Bronchial epithelial cell (primary cell): ENCODE data around the gene SLFN5. TPM values are rescaled to one million over a fixed set of nuclear protein-coding genes. Genes with fewer than 3 reads are reported as not detected.

ENCODE experiments used
- DNase-seq: peaks from one replicate; pipeline ENCODE4 v3.0.0-alpha.2; 2010; ENCODE audit warnings: low read depth
- FAIRE-seq: peaks from 2 replicates; lab custom pipeline; 2011; peaks lifted over from hg19 to GRCh38; lab: Jason Lieb, UNC
- H3K27me3 ChIP-seq: 2 replicates; pipeline ENCODE4 v1.5.1; 2011; ENCODE audit warnings: low read length; ENCODE audit not compliant: control insufficient read depth, insufficient read depth
- H3K36me3 ChIP-seq: 2 replicates; pipeline ENCODE4 v1.5.1; 2011; ENCODE audit warnings: low read length; ENCODE audit not compliant: control insufficient read depth, insufficient read depth
- H3K4me3 ChIP-seq: 2 replicates; pipeline ENCODE4 v1.5.1; 2011; ENCODE audit warnings: mild to moderate bottlenecking, low read depth, low read length, control low read depth
- total RNA-seq: library from RNA; depleted of rRNA; stranded (reverse); fragments of >200 nt; gene quantifications from 2 replicates; pipeline ENCODE4 v1.2.1, GENCODE V29; 2014
- TF ChIP-seq, protein P1 (sequence below): IDR thresholded peaks from 2 replicates; pipeline ENCODE4 v1.5.1; 2011; ENCODE audit warnings: mild to moderate bottlenecking, moderate library complexity, low read length, control low read depth, inconsistent platforms; ENCODE audit not compliant: insufficient read depth, severe bottlenecking

Gene SLFN5
- total RNA-seq, 1 donor from 2014 or later = 104 TPM

DNA sequence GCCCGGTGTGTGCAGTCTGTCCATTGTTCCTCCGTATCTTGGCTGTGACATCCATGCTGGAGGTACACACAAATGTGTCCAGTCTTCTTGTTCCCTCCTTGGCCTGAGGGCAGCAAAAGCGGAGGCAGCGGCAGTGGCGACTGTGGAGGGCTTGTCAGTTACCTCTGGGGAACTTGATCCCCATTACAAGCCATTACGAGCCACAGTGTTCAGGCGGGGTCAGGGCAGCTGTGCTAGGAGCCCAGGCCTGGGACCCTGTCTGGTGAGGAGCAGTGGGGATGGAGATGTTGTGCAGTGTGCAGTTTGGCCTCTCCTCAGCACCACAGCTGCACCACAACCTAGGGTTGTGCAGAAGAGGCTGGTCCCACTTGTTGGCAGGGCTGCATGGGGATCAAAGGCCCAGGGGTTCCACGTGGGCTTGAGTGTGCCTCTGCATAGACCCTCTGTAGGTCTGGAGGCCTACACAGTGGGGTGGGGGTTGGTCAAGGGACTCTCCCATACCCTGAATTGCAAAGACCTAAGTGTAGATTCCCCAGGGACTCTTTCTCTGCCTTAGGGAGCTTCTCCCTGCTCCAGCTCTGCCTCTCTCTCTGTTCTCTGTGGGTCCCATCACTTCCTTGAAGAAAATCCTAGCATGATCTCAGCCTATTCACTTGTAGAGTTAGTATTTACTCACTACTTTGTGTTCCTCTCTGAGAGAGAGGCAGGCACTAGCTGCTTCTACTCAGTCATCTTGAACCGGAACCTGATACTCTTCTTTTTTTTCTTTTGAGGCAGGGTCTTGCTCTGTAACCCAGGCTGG is 71.7 kb downstream of the SLFN5 start:
- Histone ChIP-seq H3K27me3 (no peaks in the 10 kb centered on the region), H3K4me3 (no peak overlapping the region), H3K36me3 (no peaks in the 10 kb centered on the region)
- TF ChIP-seq, protein P1, sequence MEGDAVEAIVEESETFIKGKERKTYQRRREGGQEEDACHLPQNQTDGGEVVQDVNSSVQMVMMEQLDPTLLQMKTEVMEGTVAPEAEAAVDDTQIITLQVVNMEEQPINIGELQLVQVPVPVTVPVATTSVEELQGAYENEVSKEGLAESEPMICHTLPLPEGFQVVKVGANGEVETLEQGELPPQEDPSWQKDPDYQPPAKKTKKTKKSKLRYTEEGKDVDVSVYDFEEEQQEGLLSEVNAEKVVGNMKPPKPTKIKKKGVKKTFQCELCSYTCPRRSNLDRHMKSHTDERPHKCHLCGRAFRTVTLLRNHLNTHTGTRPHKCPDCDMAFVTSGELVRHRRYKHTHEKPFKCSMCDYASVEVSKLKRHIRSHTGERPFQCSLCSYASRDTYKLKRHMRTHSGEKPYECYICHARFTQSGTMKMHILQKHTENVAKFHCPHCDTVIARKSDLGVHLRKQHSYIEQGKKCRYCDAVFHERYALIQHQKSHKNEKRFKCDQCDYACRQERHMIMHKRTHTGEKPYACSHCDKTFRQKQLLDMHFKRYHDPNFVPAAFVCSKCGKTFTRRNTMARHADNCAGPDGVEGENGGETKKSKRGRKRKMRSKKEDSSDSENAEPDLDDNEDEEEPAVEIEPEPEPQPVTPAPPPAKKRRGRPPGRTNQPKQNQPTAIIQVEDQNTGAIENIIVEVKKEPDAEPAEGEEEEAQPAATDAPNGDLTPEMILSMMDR = no peak
- peak; percentile 10 for DNase-seq
- peak; percentile 76 for FAIRE-seq

DNA sequence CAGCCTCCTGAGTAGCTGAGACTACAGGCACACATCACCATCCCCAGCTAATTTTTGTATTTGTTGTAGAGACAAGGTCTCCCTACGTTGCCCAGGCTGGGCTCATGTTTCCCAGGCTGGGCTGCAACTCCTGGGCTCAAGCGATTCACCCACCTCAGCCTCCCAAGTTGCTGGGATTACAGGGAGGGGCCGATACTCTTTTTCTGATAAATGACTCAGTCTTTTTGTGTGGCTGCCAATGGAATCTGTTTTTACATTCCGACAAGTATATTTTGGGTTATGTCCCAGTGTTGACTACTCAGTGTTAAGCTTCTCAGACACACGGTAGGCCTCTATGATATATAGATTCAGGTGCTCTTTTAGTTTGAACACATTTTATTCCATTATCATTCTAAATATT is 72.4 kb downstream of the SLFN5 start:
- Histone ChIP-seq H3K4me3 (no peak overlapping the region), H3K36me3 (no peaks in the 10 kb centered on the region), H3K27me3 (no peaks in the 10 kb centered on the region)
- FAIRE-seq = no peak
- TF ChIP-seq, protein P1 = no peak
- DNase-seq = peak; percentile 87

DNA sequence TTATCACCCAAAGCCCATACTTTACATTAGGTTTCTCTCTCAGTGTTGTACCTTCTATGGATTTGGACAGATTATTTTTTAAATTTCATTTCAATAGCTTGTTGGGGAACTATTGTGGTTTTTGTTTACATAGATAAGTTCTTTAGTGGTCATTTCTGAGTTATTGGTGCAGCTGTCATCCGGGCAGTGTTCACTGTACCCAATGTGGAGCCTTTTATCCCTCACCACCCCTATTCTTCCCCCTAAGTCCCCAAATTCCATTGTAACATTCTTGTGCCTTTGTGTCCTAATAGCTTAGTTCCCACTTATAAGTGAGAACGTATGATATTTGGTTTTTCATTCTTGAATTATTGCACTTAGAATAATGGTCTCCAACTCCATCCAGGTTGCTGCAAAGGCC is 73.1 kb downstream of the SLFN5 start:
- H3K4me3 ChIP-seq = no peak overlapping the region
- no peak for DNase-seq
- FAIRE-seq = no peak
- H3K36me3 ChIP-seq = no peaks in the 10 kb centered on the region
- no peaks in the 10 kb centered on the region for H3K27me3 ChIP-seq
- TF ChIP-seq, protein P1 = no peak

DNA sequence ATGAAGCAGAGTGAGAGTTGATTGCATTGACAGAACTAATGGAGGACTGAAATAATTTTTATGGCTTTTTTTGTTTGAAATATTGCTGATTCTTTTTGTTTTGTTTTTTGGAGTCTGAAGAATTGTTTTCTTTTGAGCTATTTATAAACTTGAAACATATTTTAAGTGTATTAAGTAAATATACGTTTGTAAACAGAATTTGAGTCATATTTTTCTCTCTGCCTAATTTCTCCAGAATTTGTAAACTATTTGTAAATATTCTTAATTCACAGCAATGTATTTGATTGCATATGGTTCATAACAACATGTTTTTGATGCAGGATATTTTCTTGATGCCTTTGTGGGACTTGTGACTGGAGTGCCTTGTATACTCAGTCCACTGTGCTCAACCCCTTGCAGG is 79.9 kb downstream of the SLFN5 start:
- no peak overlapping the region for H3K4me3 ChIP-seq
- TF ChIP-seq, protein P1 = no peak
- FAIRE-seq (no peak), DNase-seq (no peak)
- H3K36me3 ChIP-seq = no peaks in the 10 kb centered on the region
- no peaks in the 10 kb centered on the region for H3K27me3 ChIP-seq

Other genes starting within 250 kb of the SLFN5 start
- gene RFFL, start 179.4 kb upstream of the SLFN5 start, total RNA-seq = 8.4 and 20.1 TPM in 2 replicates
- 1.4 and 2.4 TPM in 2 replicates for gene RAD51D, start 123.2 kb upstream of the SLFN5 start, total RNA-seq
- not detected in 2 replicates for gene FNDC8, start 121.5 kb upstream of the SLFN5 start, total RNA-seq
- gene NLE1, start 100.8 kb upstream of the SLFN5 start, total RNA-seq = 10.2 and 32.4 TPM in 2 replicates
- not detected in 2 replicates for gene UNC45B, start 95.3 kb upstream of the SLFN5 start, total RNA-seq
- not detected in 2 replicates for gene SLC35G3, start 48.7 kb upstream of the SLFN5 start, total RNA-seq
- 3.8 and 6.1 TPM in 2 replicates for gene SLFN11, start 130.5 kb downstream of the SLFN5 start, total RNA-seq
- gene SLFN12, start 189.4 kb downstream of the SLFN5 start, total RNA-seq = 2.3 and 4.2 TPM in 2 replicates
- 0.26 and 1.3 TPM in 2 replicates for gene SLFN13, start 205.7 kb downstream of the SLFN5 start, total RNA-seq